Aorta (tissue), 5 donors: ENCODE data around the gene GTPBP4. TPM values are rescaled to one million over a fixed set of nuclear protein-coding genes. Genes with fewer than 3 reads are reported as not detected.
A peak's percentile ranks its signal among the peaks of the same experiment; 100 is the strongest.
"Not testable (repeated sequence)": the region's sequence is repeated elsewhere in the genome, so short reads cannot be mapped to it uniquely, and the experiment has no call there.

Source experiments
- ATAC-seq: fragments of 200-7000 bp; cut with Tn5 transposase; one replicate; pipeline ENCODE4 v1.9.1; 2022; ENCODE audit warnings: moderate library complexity; ENCODE audit not compliant: low FRiP score
- DNase-seq, 2 donors: peaks; one replicate each; pipeline ENCODE4 v3.0.0-alpha.2; 2020
- H3K27ac ChIP-seq, 2 donors: one replicate each; pipeline ENCODE4 v1.5.1; 2013; ENCODE audit warnings: low read length in 2 of 2, mild to moderate bottlenecking in 2 of 2, moderate library complexity in 2 of 2, control low read depth in 1 of 2, inconsistent platforms in 1 of 2, low read depth in 1 of 2
- H3K27me3 ChIP-seq, 2 donors: one replicate each; pipeline ENCODE4 v1.6.1; 2013; ENCODE audit warnings: control low read depth in 1 of 2, low read length in 1 of 2, mild to moderate bottlenecking in 1 of 2, moderate library complexity in 1 of 2; ENCODE audit not compliant: insufficient read depth in 2 of 2, control insufficient read depth in 1 of 2
- H3K36me3 ChIP-seq, 2 donors: one replicate each; pipeline ENCODE4 v1.6.1; 2013; ENCODE audit warnings: control low read depth in 1 of 2, low read length in 1 of 2, mild to moderate bottlenecking in 1 of 2; ENCODE audit not compliant: insufficient read depth in 2 of 2, control insufficient read depth in 1 of 2
- H3K4me1 ChIP-seq, 2 donors: one replicate each; pipeline ENCODE4 v1.6.1; 2013; ENCODE audit warnings: low read length in 2 of 2, control low read depth in 1 of 2, mild to moderate bottlenecking in 1 of 2, moderate library complexity in 1 of 2; ENCODE audit not compliant: insufficient read depth in 2 of 2, control insufficient read depth in 1 of 2
- H3K4me3 ChIP-seq, 2 donors: one replicate each; pipeline ENCODE4 v1.5.1; 2013; ENCODE audit warnings: low read length in 2 of 2, control low read depth in 1 of 2, mild to moderate bottlenecking in 1 of 2
- H3K9me3 ChIP-seq: one replicate; pipeline ENCODE4 v1.6.1; 2013; ENCODE audit warnings: mild to moderate bottlenecking, low read length; ENCODE audit not compliant: control insufficient read depth
- WGBS, 2 donors: extraction: QIAGEN DNeasy Blood & Tissue Kit; methylation state at CpG; one replicate each; pipeline ENCODE4 v1.1.7; 2013; 5-methylcytosine and 5-hydroxymethylcytosine counted together
- intact Hi-C, 2 donors: fragments of 100-400 bp; cut with DNase I; formaldehyde crosslinking; loops; one replicate each; pipeline versions ENCODE4 v1.14.2 to v1.15.0; 2022
- polyA plus RNA-seq, 2 donors: library from polyadenylated mRNA; stranded (reverse); fragments of 200-250 nt; gene quantifications; one replicate each; pipeline ENCODE4 v1.2.3, GENCODE V29; 2013
- total RNA-seq, 2 donors: library from RNA; stranded (reverse); fragmentation: NEBNext Ultra II Directional; extraction: Animal tissue kit (Norgen Biotek cat#: 25700); gene quantifications; one replicate each; pipeline ENCODE4 v1.2.1, GENCODE V29; 2021
- donor health status: healthy with polysubstance abuse.
- donor health status: Bipolar disorder and iron deficiency.
- donor health status: DM: no; HTN: no; CAD: no.
- donor health status: DM: no; HTN: no; CAD: no.
- donor health status: DM: yes; HTN: yes; CAD: no.

The GTPBP4 gene
- total and polyA plus RNA-seq, 4 donors: 21.6 to 46.9 (median 26.9) TPM

- no peak for ATAC-seq
- Histone ChIP-seq H3K4me1 (no peaks in the 10 kb centered on the region), H3K36me3 (peaks cover 0 to 3% of the 10 kb centered on the region in 2 donors), H3K27me3 (no peaks in the 10 kb centered on the region), H3K27ac (no peak overlapping the region), H3K4me3 (no peak overlapping the region), H3K9me3 (no peaks in the 10 kb centered on the region)
- 87 to 90% methylated on average over 11 of the region's 11 CpGs for WGBS, 2 donors
- no peak for DNase-seq
- intact Hi-C loops: no loop called here
Observed at GRCh38 chr10:1037098-1037497, 48.9 kb downstream of the GTPBP4 start.

GRCh38 chr10:1038769-1039168, 50.5 kb downstream of the GTPBP4 start:
- ATAC-seq, DNase-seq, H3K27ac ChIP-seq, H3K4me1 ChIP-seq, H3K4me3 ChIP-seq, H3K27me3 ChIP-seq, H3K36me3 ChIP-seq, H3K9me3 ChIP-seq, intact Hi-C loops: not testable (repeated sequence)
- 77 to 84% methylated on average over 6 to 14 of the region's 20 CpGs for WGBS, 2 donors

GRCh38 chr10:1040133-1040532, 51.9 kb downstream of the GTPBP4 start:
- DNase-seq (no peak), ATAC-seq (no peak)
- Histone ChIP-seq H3K36me3 (peaks cover 2 to 3% of the 10 kb centered on the region in 2 donors), H3K4me1 (no peaks in the 10 kb centered on the region), H3K4me3 (no peak overlapping the region), H3K9me3 (no peaks in the 10 kb centered on the region), H3K27me3 (no peaks in the 10 kb centered on the region), H3K27ac (no peak overlapping the region)
- WGBS, 2 donors: 77 to 78% methylated on average over 3 of the region's 3 CpGs
- intact Hi-C loops: no loop called here

- WGBS, 2 donors: 93% methylated on average over 9 of the region's 9 CpGs
- Histone ChIP-seq H3K27me3 (no peaks in the 10 kb centered on the region), H3K9me3 (no peaks in the 10 kb centered on the region), H3K36me3 (peaks cover 2 to 3% of the 10 kb centered on the region in 2 donors), H3K27ac (no peak overlapping the region), H3K4me1 (no peaks in the 10 kb centered on the region), H3K4me3 (no peak overlapping the region)
- no peak for DNase-seq
- ATAC-seq: no peak
- intact Hi-C loops: no loop called here
Observed at GRCh38 chr10:1041514-1041913, 53.3 kb downstream of the GTPBP4 start.

GRCh38 chr10:1043532-1043995, 55.3 kb downstream of the GTPBP4 start:
- no peak overlapping the region for H3K27ac ChIP-seq
- no peaks in the 10 kb centered on the region for H3K27me3 ChIP-seq
- H3K9me3 ChIP-seq: no peaks in the 10 kb centered on the region
- H3K4me3 ChIP-seq: no peak overlapping the region
- intact Hi-C loops: no loop called here
- DNase-seq: peak in 1 of 2 donors; percentile 57
- H3K36me3 ChIP-seq: peaks cover 1 to 2% of the 10 kb centered on the region in 2 donors
- peak; percentile 44 for ATAC-seq
- no peaks in the 10 kb centered on the region for H3K4me1 ChIP-seq
- WGBS, 2 donors: 77 to 81% methylated on average over 12 of the region's 12 CpGs

- no peak overlapping the region for H3K27ac ChIP-seq
- WGBS, 2 donors: 50 to 56% methylated on average over 4 of the region's 4 CpGs
- no peaks in the 10 kb centered on the region for H3K27me3 ChIP-seq
- no peaks in the 10 kb centered on the region for H3K9me3 ChIP-seq
- DNase-seq: no peak
- intact Hi-C loops: no loop called here
- no peaks in the 10 kb centered on the region for H3K4me1 ChIP-seq
- peaks cover 1 to 2% of the 10 kb centered on the region in 2 donors for H3K36me3 ChIP-seq
- no peak overlapping the region for H3K4me3 ChIP-seq
- no peak for ATAC-seq
Observed at GRCh38 chr10:1044146-1044545, 55.9 kb downstream of the GTPBP4 start.

- no peak overlapping the region for H3K27ac ChIP-seq
- H3K4me3 ChIP-seq: no peak overlapping the region
- intact Hi-C loops: loop anchor here in 1 of 2 donors (5.0 kb wide), 1 partner anchor 113 kb away; the partner anchor contains the start of gene LARP4B
- no peaks in the 10 kb centered on the region for H3K9me3 ChIP-seq
- H3K36me3 ChIP-seq: peaks cover 1 to 2% of the 10 kb centered on the region in 2 donors
- no peak for ATAC-seq
- no peaks in the 10 kb centered on the region for H3K27me3 ChIP-seq
- DNase-seq: no peak
- WGBS, 2 donors: 70 to 71% methylated on average over 4 of the region's 4 CpGs
- H3K4me1 ChIP-seq: no peaks in the 10 kb centered on the region
Observed at GRCh38 chr10:1044964-1045363, 56.7 kb downstream of the GTPBP4 start.

- DNase-seq (no peak), ATAC-seq (no peak)
- 82 to 84% methylated on average over 6 of the region's 6 CpGs for WGBS, 2 donors
- Histone ChIP-seq H3K36me3 (peaks cover 0 to 2% of the 10 kb centered on the region in 2 donors), H3K4me3 (no peak overlapping the region), H3K27me3 (no peaks in the 10 kb centered on the region), H3K27ac (no peak overlapping the region), H3K9me3 (no peaks in the 10 kb centered on the region), H3K4me1 (no peaks in the 10 kb centered on the region)
- intact Hi-C loops: loop anchor here in 1 of 2 donors (5.0 kb wide), 1 partner anchor 113 kb away; the partner anchor contains the start of gene LARP4B
Observed at GRCh38 chr10:1045415-1045814, 57.2 kb downstream of the GTPBP4 start.

- Histone ChIP-seq H3K9me3 (no peaks in the 10 kb centered on the region), H3K36me3 (no peaks in the 10 kb centered on the region), H3K4me1 (no peaks in the 10 kb centered on the region), H3K4me3 (peak overlapping the region; percentile 48 to 62), H3K27me3 (no peaks in the 10 kb centered on the region), H3K27ac (peak overlapping the region in 1 of 2 donors; percentile 71)
- 5% methylated on average over 15 of the region's 15 CpGs for WGBS, 2 donors
- no peak for DNase-seq
- no peak for ATAC-seq
- intact Hi-C loops: loop anchor here in 1 of 2 donors (5.0 kb wide), 1 partner anchor 116 kb away; the partner anchor contains the start of gene LARP4B
Observed at GRCh38 chr10:1047937-1048336, 59.7 kb downstream of the GTPBP4 start.
